ENCODE measurements around the gene ATP2B1. TPM values are rescaled to one million over a fixed set of nuclear protein-coding genes. Genes with fewer than 3 reads are reported as not detected.

The ATP2B1 gene
- total and polyA plus RNA-seq, 9 donors = 9.0 to 60.3 (median 25.6) TPM

- H3K27ac ChIP-seq = no peak overlapping the region
- TF ChIP-seq CTCF (IDR thresholded peaks at IDR 0.05) (no peak), EP300 (IDR thresholded peaks at IDR 0.05) (no peak)
- H3K9me3 ChIP-seq = no peaks in the 10 kb centered on the region
- H3K4me1 ChIP-seq (ENCODE audit: insufficient read depth) = no peaks in the 10 kb centered on the region
- WGBS, 3 donors = 86 to 88% (median 86%) methylated on average over 3 of the region's 3 CpGs
- H3K36me3 ChIP-seq = no peaks in the 10 kb centered on the region
- intact Hi-C loops (cut with DNase I) = no loop called here
- H3K4me3 ChIP-seq = no peak overlapping the region
- H3K27me3 ChIP-seq = no peaks in the 10 kb centered on the region
- DNase-seq = no peak
These were observed 4.1 kb upstream of the ATP2B1 start for GRCh38 chr12:89712706-89713105.

GRCh38 chr12:89710873-89711750 is 2.5 kb upstream of the ATP2B1 start:
- Histone ChIP-seq H3K4me1 (ENCODE audit: insufficient read depth) (no peaks in the 10 kb centered on the region), H3K27me3 (no peaks in the 10 kb centered on the region), H3K9me3 (no peaks in the 10 kb centered on the region), H3K4me3 (no peak overlapping the region), H3K36me3 (no peaks in the 10 kb centered on the region), H3K27ac (no peak overlapping the region)
- 74 to 75% (median 74%) methylated on average over 7 of the region's 7 CpGs for WGBS, 3 donors
- no peak for DNase-seq
- intact Hi-C loops (cut with DNase I) = no loop called here
- TF ChIP-seq POLR2A (IDR thresholded peaks at IDR 0.05) (no peak), EP300 (IDR thresholded peaks at IDR 0.05) (no peak), CTCF (IDR thresholded peaks at IDR 0.05) (no peak)

GRCh38 chr12:89709995-89710872 is 1.6 kb upstream of the ATP2B1 start:
- H3K4me3 ChIP-seq = peak overlapping the region; percentile 96
- H3K4me1 ChIP-seq (ENCODE audit: insufficient read depth) = no peaks in the 10 kb centered on the region
- TF ChIP-seq EP300 (IDR thresholded peaks at IDR 0.05) (no peak), POLR2A (IDR thresholded peaks at IDR 0.05) (no peak), CTCF (IDR thresholded peaks at IDR 0.05) (peak in 1 of 3 donors; percentile 18)
- no peaks in the 10 kb centered on the region for H3K9me3 ChIP-seq
- DNase-seq = peak; percentile 60 to 85 (median 82)
- no peaks in the 10 kb centered on the region for H3K36me3 ChIP-seq
- H3K27me3 ChIP-seq = no peaks in the 10 kb centered on the region
- intact Hi-C loops (cut with DNase I) = loop anchor here in 1 of 4 donors (10.0 kb wide), 1 partner anchor 235 kb away; no protein-coding TSS in a partner anchor
- WGBS, 3 donors = 1 to 3% (median 3%) methylated on average over 45 of the region's 45 CpGs
- peak overlapping the region; percentile 95 to 98 for H3K27ac ChIP-seq

GRCh38 chr12:89709157-89709994 is 738 bp upstream of the ATP2B1 start:
- TF ChIP-seq POLR2A (IDR thresholded peaks at IDR 0.05) (peak; percentile 95), CTCF (IDR thresholded peaks at IDR 0.05) (peak in 1 of 3 donors; percentile 11), EP300 (IDR thresholded peaks at IDR 0.05) (peak; percentile 95)
- H3K27ac ChIP-seq = peak overlapping the region; percentile 95 to 98
- H3K4me1 ChIP-seq (ENCODE audit: insufficient read depth) = no peaks in the 10 kb centered on the region
- H3K27me3 ChIP-seq = no peaks in the 10 kb centered on the region
- H3K36me3 ChIP-seq = no peaks in the 10 kb centered on the region
- intact Hi-C loops (cut with DNase I) = loop anchor here in 1 of 4 donors (10.0 kb wide), 1 partner anchor 235 kb away; no protein-coding TSS in a partner anchor
- H3K9me3 ChIP-seq = no peaks in the 10 kb centered on the region
- WGBS, 3 donors = 0% methylated on average over 51 to 103 of the region's 103 CpGs
- H3K4me3 ChIP-seq = peak overlapping the region; percentile 96
- peak; percentile 98 to 99 (median 99) for DNase-seq
